ENCODE data around the gene FXYD7. TPM values are rescaled to one million over a fixed set of nuclear protein-coding genes. Genes with fewer than 3 reads are reported as not detected.

FXYD7 gene
- total and polyA plus RNA-seq, 8 donors = 0.23 to 0.61 TPM; not detected in 6

DNA sequence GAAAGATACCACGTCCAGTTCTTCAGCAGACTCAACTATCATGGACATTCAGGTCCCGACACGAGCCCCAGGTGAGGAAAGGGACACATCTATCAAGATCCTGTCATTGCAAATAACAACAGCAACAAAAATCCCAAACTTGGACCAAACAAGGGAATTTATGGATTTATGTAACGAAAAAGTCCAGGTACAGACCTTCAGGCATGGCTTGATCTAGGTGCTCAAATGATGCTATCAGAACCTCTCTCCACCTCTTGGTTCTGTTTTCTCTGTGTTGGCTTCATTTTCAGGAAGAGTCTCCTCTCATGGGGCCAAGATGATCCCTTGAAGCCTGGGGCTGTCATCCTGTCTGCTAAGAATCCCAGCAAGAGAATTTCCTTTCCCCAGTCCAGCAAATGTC, 14.4 kb downstream of the FXYD7 start:
- Histone ChIP-seq H3K9me3 (no peaks in the 10 kb centered on the region), H3K36me3 (no peaks in the 10 kb centered on the region), H3K27me3 (peaks cover 0 to 11% (median 0%) of the 10 kb centered on the region in 4 donors), H3K4me1 (no peaks in the 10 kb centered on the region), H3K27ac (no peak overlapping the region), H3K4me3 (no peak overlapping the region)
- ATAC-seq (no peak), DNase-seq (no peak), FAIRE-seq (no peak)
- TF ChIP-seq, protein P1, sequence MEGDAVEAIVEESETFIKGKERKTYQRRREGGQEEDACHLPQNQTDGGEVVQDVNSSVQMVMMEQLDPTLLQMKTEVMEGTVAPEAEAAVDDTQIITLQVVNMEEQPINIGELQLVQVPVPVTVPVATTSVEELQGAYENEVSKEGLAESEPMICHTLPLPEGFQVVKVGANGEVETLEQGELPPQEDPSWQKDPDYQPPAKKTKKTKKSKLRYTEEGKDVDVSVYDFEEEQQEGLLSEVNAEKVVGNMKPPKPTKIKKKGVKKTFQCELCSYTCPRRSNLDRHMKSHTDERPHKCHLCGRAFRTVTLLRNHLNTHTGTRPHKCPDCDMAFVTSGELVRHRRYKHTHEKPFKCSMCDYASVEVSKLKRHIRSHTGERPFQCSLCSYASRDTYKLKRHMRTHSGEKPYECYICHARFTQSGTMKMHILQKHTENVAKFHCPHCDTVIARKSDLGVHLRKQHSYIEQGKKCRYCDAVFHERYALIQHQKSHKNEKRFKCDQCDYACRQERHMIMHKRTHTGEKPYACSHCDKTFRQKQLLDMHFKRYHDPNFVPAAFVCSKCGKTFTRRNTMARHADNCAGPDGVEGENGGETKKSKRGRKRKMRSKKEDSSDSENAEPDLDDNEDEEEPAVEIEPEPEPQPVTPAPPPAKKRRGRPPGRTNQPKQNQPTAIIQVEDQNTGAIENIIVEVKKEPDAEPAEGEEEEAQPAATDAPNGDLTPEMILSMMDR (IDR thresholded peaks at IDR 0.05) = no peak
- intact Hi-C loops (cut with DNase I) = no loop called here
- 81 to 91% methylated on average over 4 of the region's 4 CpGs for WGBS, 2 donors

DNA sequence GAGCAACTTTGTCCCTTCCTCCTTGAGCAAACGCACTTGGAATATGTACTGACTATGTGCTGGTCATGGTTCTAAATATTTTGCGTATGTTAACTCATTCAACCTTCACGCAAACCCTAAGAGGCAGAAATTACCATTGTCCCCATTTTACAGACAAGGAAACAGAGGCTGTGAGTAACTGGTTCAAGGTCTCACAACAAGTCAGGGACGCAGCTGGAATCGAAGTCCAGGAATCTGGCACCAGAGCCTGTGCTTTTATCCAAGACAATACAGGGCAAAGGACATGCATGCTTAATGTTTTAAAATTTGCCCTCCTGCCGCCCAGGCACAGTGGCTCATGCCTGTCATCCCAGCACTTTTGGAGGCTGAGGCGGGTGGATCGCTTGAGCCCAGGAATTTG, 16.6 kb downstream of the FXYD7 start:
- no peak for FAIRE-seq
- Histone ChIP-seq H3K27ac (no peak overlapping the region), H3K36me3 (no peaks in the 10 kb centered on the region), H3K4me1 (no peaks in the 10 kb centered on the region), H3K27me3 (peaks cover 0 to 5% (median 0%) of the 10 kb centered on the region in 4 donors), H3K9me3 (no peaks in the 10 kb centered on the region), H3K4me3 (no peak overlapping the region)
- no peak for DNase-seq
- intact Hi-C loops (cut with DNase I) = no loop called here
- TF ChIP-seq, protein P1 (IDR thresholded peaks at IDR 0.05) = no peak
- 61 to 62% methylated on average over 8 of the region's 8 CpGs for WGBS, 2 donors
- ATAC-seq = no peak

DNA sequence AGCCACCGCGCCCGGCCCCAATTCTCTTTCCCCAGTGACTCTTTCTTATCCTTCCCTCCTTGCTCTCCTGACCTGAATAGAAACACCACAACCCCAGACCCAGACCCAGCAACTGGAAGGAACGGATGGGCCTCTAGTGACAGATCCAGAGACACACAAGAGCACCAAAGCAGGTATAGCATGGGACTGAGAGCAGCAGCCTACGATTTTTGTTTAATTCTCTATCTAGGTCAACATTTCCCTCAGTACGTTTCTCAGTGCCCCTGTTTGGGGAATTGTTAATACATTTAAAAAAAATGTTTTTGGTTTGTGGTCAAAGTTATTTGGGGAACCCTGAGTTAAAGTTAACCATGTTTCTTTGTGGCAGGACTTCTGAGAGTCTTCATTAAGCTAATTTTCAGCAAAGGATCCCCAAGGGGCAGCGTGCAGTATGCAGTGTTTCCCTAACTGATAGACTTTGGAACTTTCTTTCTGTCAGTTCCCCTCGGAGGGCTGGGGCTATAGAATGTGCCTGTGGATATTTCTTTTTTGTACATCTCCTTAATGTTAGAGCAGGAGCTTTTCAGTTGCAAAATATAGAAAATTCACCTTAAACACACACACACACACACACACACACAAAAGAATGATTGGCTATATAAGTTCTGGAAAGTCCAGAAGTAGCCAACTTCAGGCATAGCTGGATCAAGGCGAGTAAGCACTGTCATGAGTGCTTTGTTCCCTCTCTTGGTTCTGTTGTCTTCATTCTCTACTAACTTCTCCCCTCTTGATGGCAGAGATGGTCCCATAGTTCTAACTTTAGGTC, 17.8 kb downstream of the FXYD7 start:
- Histone ChIP-seq H3K36me3 (no peaks in the 10 kb centered on the region), H3K4me3 (no peak overlapping the region), H3K27me3 (no peaks in the 10 kb centered on the region), H3K27ac (no peak overlapping the region), H3K9me3 (no peaks in the 10 kb centered on the region), H3K4me1 (no peaks in the 10 kb centered on the region)
- FAIRE-seq = no peak
- TF ChIP-seq, protein P1 (IDR thresholded peaks at IDR 0.05) = no peak
- no peak for ATAC-seq
- DNase-seq = no peak
- intact Hi-C loops (cut with DNase I) = no loop called here
- whole genome bisulfite sequencing, 2 donors = 82% methylated on average over 9 of the region's 9 CpGs

DNA sequence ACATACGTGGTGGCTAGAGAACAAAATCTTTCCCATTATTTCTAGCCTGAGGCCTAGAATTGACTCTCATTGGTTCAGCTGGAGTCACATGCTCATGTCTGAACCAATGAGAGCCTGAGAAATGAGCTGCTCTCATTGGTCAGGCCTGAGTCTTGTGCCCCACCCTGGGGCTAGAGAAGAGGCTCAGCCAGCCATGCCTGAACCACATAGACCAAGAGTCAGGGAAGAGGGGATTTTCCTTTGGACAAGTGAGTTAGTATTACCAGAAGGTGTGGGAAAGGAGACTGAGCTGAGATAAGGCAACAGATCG, 18.3 kb downstream of the FXYD7 start:
- H3K27me3 ChIP-seq = no peaks in the 10 kb centered on the region
- 93 to 95% methylated on average over 2 of the region's 2 CpGs for WGBS, 2 donors
- TF ChIP-seq, protein P1 (IDR thresholded peaks at IDR 0.05) = no peak
- H3K36me3 ChIP-seq = no peaks in the 10 kb centered on the region
- intact Hi-C loops (cut with DNase I) = no loop called here
- no peak for FAIRE-seq
- H3K4me3 ChIP-seq = no peak overlapping the region
- H3K4me1 ChIP-seq = no peaks in the 10 kb centered on the region
- no peaks in the 10 kb centered on the region for H3K9me3 ChIP-seq
- H3K27ac ChIP-seq = no peak overlapping the region
- DNase-seq = no peak
- no peak for ATAC-seq
